Activated naive CD4-positive, alpha-beta T cell treated with anti-CD3 and anti-CD28 coated beads for 36 hours (primary cell): ENCODE results near the gene DESI2. TPM values are rescaled to one million over a fixed set of nuclear protein-coding genes. Genes with fewer than 3 reads are reported as not detected.
"Not testable (repeated sequence)": the region's sequence is repeated elsewhere in the genome, so short reads cannot be mapped to it uniquely, and the experiment has no call there.

Source experiments
- CTCF ChIA-PET: fragments of 350-600 bp; sonication (Branson Sonifier 250); formaldehyde crosslinking; loops from one replicate; lab custom pipeline; 2021; ENCODE audit warnings: antibody characterized with exemption; lab: Charles Lee
- DNase-seq: peaks from one replicate; pipeline ENCODE4 v3.0.0-alpha.2; 2020
- H3K27ac Mint-ChIP-seq: one replicate; pipeline ENCODE4 v1.8.0; 2021; ENCODE audit warnings: mild to moderate bottlenecking, mixed read lengths
- H3K27me3 Mint-ChIP-seq: one replicate; pipeline ENCODE4 v1.8.0; 2021; ENCODE audit warnings: low read depth, mixed read lengths
- H3K36me3 Mint-ChIP-seq: one replicate; pipeline ENCODE4 v1.8.0; 2021; ENCODE audit warnings: low read depth, mixed read lengths
- H3K4me1 Mint-ChIP-seq: one replicate; pipeline ENCODE4 v1.8.0; 2021; ENCODE audit warnings: low read depth, mixed read lengths
- H3K4me3 Mint-ChIP-seq: one replicate; pipeline ENCODE4 v1.8.0; 2021; ENCODE audit warnings: mild to moderate bottlenecking, moderate library complexity, mixed read lengths
- H3K9me3 Mint-ChIP-seq: one replicate; pipeline ENCODE4 v1.8.0; 2021; ENCODE audit warnings: mixed read lengths
- intact Hi-C: fragments of 100-400 bp; cut with micrococcal nuclease; formaldehyde crosslinking; loops from one replicate; pipeline ENCODE4 v1.15.1; 2023
- total RNA-seq, 2 experiments: library from RNA; stranded (reverse); gene quantifications; one replicate each; pipeline ENCODE4 v1.2.3, GENCODE V29; 2021

Gene DESI2
- total RNA-seq, 2 experiments from 2014 or later, result 31.7 to 32.5 TPM

DNA sequence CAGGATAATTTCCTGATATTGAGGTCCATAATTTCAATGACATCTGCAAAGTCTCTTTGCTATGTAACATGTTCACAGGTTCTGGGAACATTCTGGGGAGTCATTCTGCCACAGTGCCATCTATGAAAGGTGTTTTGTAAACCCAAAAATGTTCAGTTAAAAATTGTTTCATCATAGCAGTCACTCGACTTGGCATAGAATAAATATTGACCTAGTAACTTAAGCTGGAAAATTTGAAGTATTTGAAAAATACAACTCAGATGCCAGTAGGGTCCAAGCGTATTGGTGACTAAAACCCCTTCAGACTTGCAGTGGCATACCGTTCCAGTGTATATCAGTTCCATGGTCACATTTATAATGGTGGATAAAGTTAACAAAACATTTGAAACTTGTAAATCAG lies 6.8 kb downstream of the DESI2 start:
- CTCF ChIA-PET, result interaction anchor here (1.6 kb wide), 1 partner anchor 56 kb away, joined by 6 read pairs; no protein-coding TSS in a partner anchor
- peaks cover 35% of the 10 kb centered on the region for H3K36me3 Mint-ChIP-seq
- no peak overlapping the region for H3K4me3 Mint-ChIP-seq
- peaks cover 3% of the 10 kb centered on the region for H3K9me3 Mint-ChIP-seq
- H3K4me1 Mint-ChIP-seq, result peaks cover 18% of the 10 kb centered on the region
- intact Hi-C loops, result loop anchor here (10.0 kb wide), 2 partner anchors 1675 to 1905 kb away; partner anchors contain the start of genes CNST and TFB2M
- no peaks in the 10 kb centered on the region for H3K27me3 Mint-ChIP-seq
- DNase-seq, result no peak
- H3K27ac Mint-ChIP-seq, result no peak overlapping the region

GRCh38 chr1:244660595-244660994 lies 7.7 kb downstream of the DESI2 start:
- CTCF ChIA-PET, result no interaction called here
- no peak for DNase-seq
- no peak overlapping the region for H3K27ac Mint-ChIP-seq

GRCh38 chr1:244661569-244662312 lies 8.8 kb downstream of the DESI2 start:
- H3K27ac Mint-ChIP-seq, H3K9me3 Mint-ChIP-seq, H3K4me3 Mint-ChIP-seq, CTCF ChIA-PET, intact Hi-C loops, DNase-seq, H3K27me3 Mint-ChIP-seq: not testable (repeated sequence)
- Mint-ChIP-seq H3K36me3 (peaks cover 32% of the 10 kb centered on the region), H3K4me1 (peaks cover 18% of the 10 kb centered on the region)

More at GRCh38 chr1:244660595-244660994, 7.7 kb downstream of the DESI2 start:
- Mint-ChIP-seq H3K27me3 (no peaks in the 10 kb centered on the region), H3K9me3 (peaks cover 3% of the 10 kb centered on the region), H3K4me3 (no peak overlapping the region), H3K36me3 (peaks cover 35% of the 10 kb centered on the region), H3K4me1 (peaks cover 18% of the 10 kb centered on the region)
- intact Hi-C loops, result no loop called here

DNA sequence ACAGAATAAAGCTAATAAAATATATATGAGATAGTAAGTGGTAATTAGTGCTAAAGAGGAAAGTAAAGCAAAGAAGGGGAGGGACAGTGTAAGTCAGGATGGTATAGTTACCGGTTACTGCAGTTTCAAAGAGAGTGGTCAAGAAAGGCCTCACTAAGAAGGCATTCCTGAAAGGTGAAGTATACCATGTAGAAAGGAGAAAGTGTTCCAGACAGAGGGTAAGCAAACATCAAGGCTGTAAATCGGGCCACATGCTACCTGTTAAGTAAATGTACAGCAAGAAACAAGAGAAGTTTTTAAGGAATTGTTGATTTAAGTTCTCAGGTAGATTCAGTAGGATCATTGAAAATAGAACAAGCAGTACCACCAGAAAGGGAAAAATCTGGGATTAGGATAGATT lies 9.7 kb downstream of the DESI2 start:
- H3K4me3 Mint-ChIP-seq, result no peak overlapping the region
- no peak overlapping the region for H3K27ac Mint-ChIP-seq
- H3K27me3 Mint-ChIP-seq, result no peaks in the 10 kb centered on the region
- CTCF ChIA-PET, result no interaction called here
- H3K9me3 Mint-ChIP-seq, result peaks cover 3% of the 10 kb centered on the region
- H3K36me3 Mint-ChIP-seq, result peaks cover 28% of the 10 kb centered on the region
- H3K4me1 Mint-ChIP-seq, result peaks cover 12% of the 10 kb centered on the region
- no peak for DNase-seq
- intact Hi-C loops, result no loop called here

GRCh38 chr1:244664353-244664752 lies 11.4 kb downstream of the DESI2 start:
- CTCF ChIA-PET, result interaction anchor here (1.0 kb wide), 1 partner anchor 60 kb away, joined by 3 read pairs; no protein-coding TSS in a partner anchor
- Mint-ChIP-seq H3K4me3 (no peak overlapping the region), H3K9me3 (peaks cover 3% of the 10 kb centered on the region), H3K27me3 (no peaks in the 10 kb centered on the region), H3K36me3 (peaks cover 17% of the 10 kb centered on the region), H3K27ac (no peak overlapping the region), H3K4me1 (peaks cover 4% of the 10 kb centered on the region)
- intact Hi-C loops, result no loop called here
- no peak for DNase-seq

DNA sequence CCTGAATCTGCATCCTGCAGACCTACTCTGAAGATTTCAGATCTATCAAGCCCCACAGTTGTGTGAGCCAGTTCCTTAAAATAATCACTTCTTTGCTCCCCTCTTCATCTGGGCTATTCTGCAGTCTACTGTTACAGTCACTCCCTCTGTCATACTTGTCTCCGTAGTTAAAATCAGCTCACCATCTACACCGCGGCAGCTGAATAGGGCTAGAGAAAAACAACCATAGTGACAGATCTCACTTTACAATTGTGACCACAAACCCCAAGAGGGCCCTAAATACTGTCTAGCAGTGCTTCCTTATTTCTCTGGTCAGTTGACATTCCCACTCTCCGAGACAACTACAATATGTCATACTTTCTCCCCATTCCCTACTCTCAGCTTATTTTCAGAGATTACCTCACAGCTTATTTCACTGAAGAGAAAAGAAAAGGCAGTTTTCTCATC lies 12.9 kb downstream of the DESI2 start:
- H3K36me3 Mint-ChIP-seq, result peaks cover 6% of the 10 kb centered on the region
- H3K9me3 Mint-ChIP-seq, result peaks cover 3% of the 10 kb centered on the region
- H3K27ac Mint-ChIP-seq, result no peak overlapping the region
- no peaks in the 10 kb centered on the region for H3K27me3 Mint-ChIP-seq
- peaks cover 4% of the 10 kb centered on the region for H3K4me1 Mint-ChIP-seq
- intact Hi-C loops, result no loop called here
- no peak overlapping the region for H3K4me3 Mint-ChIP-seq
- no peak for DNase-seq
- CTCF ChIA-PET, result interaction anchor here (1.0 to 1.1 kb wide), 2 partner anchors 9 to 63 kb away, joined by 3 read pairs; no protein-coding TSS in a partner anchor

DNA sequence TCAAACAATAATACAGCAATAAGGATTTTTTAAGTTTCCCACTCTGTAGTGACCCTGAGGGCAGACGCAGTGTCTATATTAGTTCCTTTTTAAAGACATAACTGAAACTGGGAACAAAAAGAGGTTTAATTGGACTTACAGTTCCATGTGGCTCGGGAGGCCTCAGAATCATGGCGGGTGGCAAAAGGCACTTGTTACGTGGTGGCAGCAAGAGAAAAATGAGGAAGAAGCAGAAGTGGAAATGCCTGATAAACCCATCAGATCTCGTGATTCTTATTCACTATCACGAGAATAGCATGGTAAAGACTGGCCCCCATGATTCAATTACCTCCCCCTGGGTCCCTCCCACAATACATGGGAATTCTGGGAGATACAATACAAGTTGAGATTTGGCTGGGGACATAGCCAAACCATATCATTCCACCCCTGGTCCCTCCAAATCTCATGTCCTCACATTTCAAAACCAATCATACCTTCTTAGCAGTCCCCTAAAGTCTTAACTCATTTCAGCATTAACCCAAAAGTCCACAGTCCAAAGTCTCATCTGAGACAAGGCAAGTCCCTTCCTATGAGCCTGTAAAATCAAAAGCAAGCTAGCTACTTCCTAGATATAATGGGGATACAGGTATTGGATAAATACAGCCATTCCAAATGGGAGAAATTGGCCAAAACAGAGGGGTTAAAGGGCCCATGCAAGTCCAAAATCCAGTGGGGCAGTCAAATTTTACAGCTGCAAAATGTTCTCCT lies 13.9 kb downstream of the DESI2 start:
- intact Hi-C loops, H3K27me3 Mint-ChIP-seq, H3K36me3 Mint-ChIP-seq, H3K4me1 Mint-ChIP-seq, DNase-seq, H3K27ac Mint-ChIP-seq, H3K9me3 Mint-ChIP-seq, H3K4me3 Mint-ChIP-seq: not testable (repeated sequence)
- CTCF ChIA-PET, result interaction anchor here (1.0 to 1.1 kb wide), 2 partner anchors 8 to 64 kb away, joined by 3 read pairs; no protein-coding TSS in a partner anchor

GRCh38 chr1:244667797-244668196 lies 14.9 kb downstream of the DESI2 start:
- H3K36me3 Mint-ChIP-seq, result peaks cover 8% of the 10 kb centered on the region
- H3K4me3 Mint-ChIP-seq, result no peak overlapping the region
- CTCF ChIA-PET, result no interaction called here
- H3K4me1 Mint-ChIP-seq, result peaks cover under 1% of the 10 kb centered on the region
- no peak overlapping the region for H3K27ac Mint-ChIP-seq
- no peak for DNase-seq
- H3K27me3 Mint-ChIP-seq, result no peaks in the 10 kb centered on the region
- no peaks in the 10 kb centered on the region for H3K9me3 Mint-ChIP-seq
- intact Hi-C loops, result no loop called here

GRCh38 chr1:244672946-244673682 lies 20.2 kb downstream of the DESI2 start:
- no peak for DNase-seq
- intact Hi-C loops, result no loop called here
- Mint-ChIP-seq H3K4me3 (no peak overlapping the region), H3K9me3 (no peaks in the 10 kb centered on the region), H3K4me1 (peaks cover 13% of the 10 kb centered on the region), H3K27me3 (no peaks in the 10 kb centered on the region), H3K27ac (no peak overlapping the region), H3K36me3 (peaks cover 17% of the 10 kb centered on the region)
- CTCF ChIA-PET, result no interaction called here

DNA sequence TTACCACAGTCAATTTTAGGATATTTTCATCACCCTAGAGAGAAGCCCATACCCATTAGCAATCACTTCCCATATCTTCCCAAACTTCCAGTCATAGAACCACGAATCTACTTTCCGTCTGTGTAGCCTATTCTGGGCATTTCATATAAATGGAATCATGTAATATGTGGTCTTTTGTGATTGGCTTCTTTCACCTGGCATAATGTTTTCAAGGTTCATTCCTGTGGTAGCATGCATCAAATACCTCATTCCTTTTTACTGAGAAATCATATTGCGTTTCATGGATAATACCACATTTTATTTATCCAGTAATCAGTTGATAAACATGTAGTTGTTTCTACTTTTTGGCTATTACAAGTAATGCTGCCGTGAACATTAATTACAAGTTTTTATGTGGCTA lies 21.5 kb downstream of the DESI2 start:
- intact Hi-C loops, result no loop called here
- no peak overlapping the region for H3K4me3 Mint-ChIP-seq
- no peaks in the 10 kb centered on the region for H3K9me3 Mint-ChIP-seq
- peaks cover 23% of the 10 kb centered on the region for H3K36me3 Mint-ChIP-seq
- DNase-seq, result no peak
- H3K27ac Mint-ChIP-seq, result no peak overlapping the region
- no peaks in the 10 kb centered on the region for H3K27me3 Mint-ChIP-seq
- CTCF ChIA-PET, result interaction anchor here (1.0 kb wide), 1 partner anchor 8 kb away, joined by 3 read pairs; no protein-coding TSS in a partner anchor
- peaks cover 13% of the 10 kb centered on the region for H3K4me1 Mint-ChIP-seq

DNA sequence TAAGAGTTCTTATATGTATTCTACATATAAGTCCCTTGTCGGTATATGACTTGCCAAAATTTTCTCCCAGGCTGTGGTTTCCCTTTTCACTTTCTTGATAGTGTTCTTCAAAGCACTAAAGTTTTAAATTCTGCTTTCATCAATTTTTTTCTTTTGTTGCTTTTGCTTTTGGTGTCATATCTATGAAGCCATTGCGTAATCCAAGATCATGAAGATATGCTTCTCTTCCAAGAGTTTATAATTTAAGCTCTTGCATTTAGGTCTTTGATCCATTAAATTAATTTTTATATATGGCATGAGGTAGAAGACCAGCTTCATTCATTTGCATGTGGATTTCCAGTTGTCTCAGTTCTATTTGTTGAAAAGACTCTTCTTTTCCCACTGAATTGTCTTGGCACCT lies 22.2 kb downstream of the DESI2 start:
- Mint-ChIP-seq H3K9me3 (no peaks in the 10 kb centered on the region), H3K4me1 (peaks cover 13% of the 10 kb centered on the region), H3K27ac (no peak overlapping the region), H3K36me3 (peaks cover 27% of the 10 kb centered on the region), H3K27me3 (no peaks in the 10 kb centered on the region), H3K4me3 (no peak overlapping the region)
- DNase-seq, result no peak
- CTCF ChIA-PET, result interaction anchor here (1.0 kb wide), 1 partner anchor 9 kb away, joined by 3 read pairs; no protein-coding TSS in a partner anchor
- intact Hi-C loops, result no loop called here

GRCh38 chr1:244678697-244679096 lies 25.8 kb downstream of the DESI2 start:
- Mint-ChIP-seq H3K27me3 (no peaks in the 10 kb centered on the region), H3K36me3 (peaks cover 30% of the 10 kb centered on the region), H3K27ac (no peak overlapping the region), H3K9me3 (no peaks in the 10 kb centered on the region), H3K4me1 (peaks cover 13% of the 10 kb centered on the region), H3K4me3 (no peak overlapping the region)
- no peak for DNase-seq
- CTCF ChIA-PET, result no interaction called here
- intact Hi-C loops, result no loop called here
